GM06990 (cell line): ENCODE measurements around the gene KCNJ15.

Source experiments
- DNase-seq: peaks from one replicate; pipeline ENCODE4 v3.0.0-alpha.2; 2011; ENCODE audit not compliant: insufficient read length; ENCODE audit errors: extremely low read depth
- H3K27me3 ChIP-seq: replicated peaks from 2 replicates; pipeline ENCODE4 v1.6.0; 2011; ENCODE audit warnings: low read length; ENCODE audit not compliant: control insufficient read depth, insufficient read depth
- H3K36me3 ChIP-seq: 2 replicates; pipeline ENCODE4 v1.5.1; 2011; ENCODE audit warnings: low read length; ENCODE audit not compliant: control insufficient read depth, insufficient read depth
- H3K4me3 ChIP-seq: replicated peaks from 2 replicates; pipeline ENCODE4 v1.5.1; 2011; ENCODE audit warnings: low read depth, mild to moderate bottlenecking, control low read depth, low read length
- CTCF ChIP-seq: IDR thresholded peaks from 2 replicates; pipeline ENCODE4 v1.5.1; 2011; ENCODE audit warnings: low read length, control low read depth, mild to moderate bottlenecking, inconsistent platforms; ENCODE audit not compliant: insufficient read depth, poor library complexity, severe bottlenecking

KCNJ15 gene

DNA sequence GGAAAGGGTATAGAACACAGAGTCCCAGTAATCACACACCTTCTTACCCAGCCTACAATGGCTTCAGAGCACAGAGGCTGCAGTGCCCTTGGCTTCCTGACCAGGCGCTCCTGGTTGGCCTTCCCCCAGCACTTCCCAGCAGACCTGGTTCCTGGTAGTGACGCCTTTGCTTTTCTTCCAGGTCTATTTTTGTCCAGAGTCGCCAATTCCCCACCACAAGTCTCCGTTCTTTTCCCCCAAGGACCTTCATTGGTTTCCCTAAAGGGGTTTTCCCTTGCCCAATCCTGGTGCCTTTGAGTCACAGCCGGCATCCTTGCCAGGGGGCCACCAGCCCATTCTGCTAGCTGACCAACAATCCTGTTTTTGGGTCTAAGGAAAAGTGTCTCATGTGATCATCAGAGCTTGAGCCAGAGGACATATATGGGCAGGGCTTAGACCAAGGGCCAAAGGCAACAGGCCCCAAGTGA is 84.8 kb downstream of the KCNJ15 start:
- no peak for DNase-seq
- Histone ChIP-seq H3K27me3 (no peaks in the 10 kb centered on the region; the same call in none of the 2 replicates), H3K4me3 (no peak overlapping the region), H3K36me3 (no peaks in the 10 kb centered on the region)
- TF ChIP-seq CTCF, result no peak

DNA sequence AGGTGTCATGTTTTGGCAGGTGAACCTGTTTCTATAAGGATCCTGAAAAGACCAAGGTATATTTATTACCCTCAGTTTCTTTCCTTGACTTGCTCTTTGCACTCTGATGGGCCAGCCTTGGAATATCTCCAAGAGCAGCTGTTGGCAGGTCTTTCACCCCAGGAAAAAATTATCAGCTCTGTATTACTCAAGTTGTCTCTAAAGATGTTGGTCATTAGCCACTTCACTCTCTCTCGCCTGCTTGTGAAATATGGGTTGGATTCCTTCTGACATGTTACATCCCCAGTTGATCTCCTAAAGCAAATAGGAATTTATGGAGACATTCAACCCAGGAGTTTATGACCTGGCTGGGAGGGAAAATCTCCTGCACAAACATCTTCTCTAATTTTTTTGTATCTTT is 85.9 kb downstream of the KCNJ15 start:
- H3K36me3 ChIP-seq, result no peaks in the 10 kb centered on the region
- DNase-seq, result no peak
- H3K4me3 ChIP-seq, result no peak overlapping the region
- H3K27me3 ChIP-seq, result no peaks in the 10 kb centered on the region; the same call in none of the 2 replicates
- TF ChIP-seq CTCF, result no peak

GRCh38 chr21:38343691-38344090 is 86.9 kb downstream of the KCNJ15 start:
- Histone ChIP-seq H3K27me3 (no peaks in the 10 kb centered on the region; the same call in none of the 2 replicates), H3K4me3 (no peak overlapping the region), H3K36me3 (no peaks in the 10 kb centered on the region)
- no peak for DNase-seq
- TF ChIP-seq CTCF, result no peak

GRCh38 chr21:38346286-38346685 is 89.5 kb downstream of the KCNJ15 start:
- no peaks in the 10 kb centered on the region; the same call in 1 of the 2 replicates for H3K27me3 ChIP-seq
- no peak for TF ChIP-seq CTCF
- H3K36me3 ChIP-seq, result no peaks in the 10 kb centered on the region
- no peak for DNase-seq
- no peak overlapping the region for H3K4me3 ChIP-seq

- no peak overlapping the region for H3K4me3 ChIP-seq
- H3K36me3 ChIP-seq, result no peaks in the 10 kb centered on the region
- no peak for DNase-seq
- H3K27me3 ChIP-seq, result no peaks in the 10 kb centered on the region; the same call in 1 of the 2 replicates
- TF ChIP-seq CTCF, result no peak
Measured at GRCh38 chr21:38349111-38349746, 92.4 kb downstream of the KCNJ15 start.
